ENCODE data around the gene ACSF2.
A peak's percentile ranks its signal among the peaks of the same experiment; 100 is the strongest.
"Not testable (repeated sequence)": the region's sequence is repeated elsewhere in the genome, so short reads cannot be mapped to it uniquely, and the experiment has no call there.

ACSF2 gene

DNA sequence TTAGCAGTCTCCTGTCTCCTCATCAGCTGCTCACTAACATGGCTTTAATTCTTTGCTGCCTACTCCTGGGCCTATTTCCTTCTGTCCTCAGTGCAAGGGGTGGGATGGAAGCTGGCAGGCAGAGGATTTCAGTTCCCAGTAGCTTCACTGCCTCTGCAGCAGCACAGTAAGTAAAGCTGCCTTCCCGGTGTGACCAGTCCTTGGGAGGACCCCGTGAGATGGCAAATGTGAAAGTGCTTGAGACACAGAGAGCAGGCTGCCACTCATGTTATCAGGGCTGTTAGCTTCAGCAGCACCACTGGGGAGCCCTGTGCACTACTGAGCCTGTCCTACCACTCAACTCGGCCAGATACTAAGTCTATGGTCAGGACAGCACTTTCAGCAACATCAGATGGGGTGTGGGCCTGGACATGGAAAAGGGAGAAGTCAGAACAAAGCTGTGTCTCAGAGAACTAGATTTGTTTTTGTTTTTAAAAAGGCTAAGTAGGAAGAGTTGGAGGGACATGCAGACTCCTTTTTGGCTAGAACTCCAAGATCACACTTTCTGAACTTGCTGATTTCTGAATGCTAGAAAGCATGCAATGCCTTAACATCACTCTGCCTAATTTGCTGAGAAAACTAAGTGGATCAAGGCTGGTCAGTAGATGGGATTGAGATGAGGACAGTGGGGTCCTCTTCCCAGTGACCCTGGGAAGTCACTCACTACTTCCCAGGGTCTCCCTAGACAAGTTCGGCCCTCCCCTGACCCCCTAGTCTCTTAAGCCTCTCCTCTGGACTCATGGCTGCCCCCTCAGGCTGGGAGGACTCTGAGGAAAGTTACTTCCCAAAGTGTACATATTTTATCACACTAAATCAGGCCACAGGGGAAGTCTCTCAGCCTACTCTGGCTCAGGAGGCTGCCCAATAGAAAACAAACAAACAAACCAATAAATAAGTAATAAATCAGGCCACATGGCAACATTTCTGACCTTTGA is 1.1 kb downstream of the ACSF2 start:
- WGBS (ENCODE audit: insufficient coverage), result 0% methylated on average over 3 of the region's 4 CpGs
- peak; percentile 31 to 50 (median 38) for DNase-seq
- peaks cover 9 to 40% (median 37%) of the 10 kb centered on the region in 4 experiments for H3K4me1 ChIP-seq (ENCODE audit: control extremely low read depth in 1 of 4, control insufficient read depth in 4 of 4, insufficient read depth in 4 of 4, low read length in 3 of 4)

DNA sequence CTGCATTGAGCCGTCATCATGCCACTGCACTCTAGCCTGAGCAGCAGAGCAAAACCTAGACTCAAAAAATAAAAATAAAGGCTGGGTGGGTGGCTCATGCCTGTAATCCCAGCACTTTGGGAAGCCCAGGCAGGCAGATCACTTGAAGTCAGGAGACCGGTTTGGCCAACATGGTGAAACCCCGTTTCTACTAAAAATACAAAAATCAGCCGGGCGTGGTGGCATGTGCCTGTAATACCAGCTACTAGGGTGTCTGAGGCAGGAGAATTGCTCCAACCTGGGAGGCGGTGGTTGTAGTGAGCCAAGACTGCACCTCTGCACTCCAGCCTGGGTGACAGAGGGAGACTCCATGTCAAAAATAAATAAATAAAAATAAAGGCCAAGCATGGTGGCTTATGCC is 2.1 kb downstream of the ACSF2 start:
- POLR2A ChIA-PET; H3K4me3 ChIP-seq (ENCODE audit: control insufficient read depth in 1 of 7, extremely low read depth in 1 of 7, insufficient read depth in 4 of 7, low read depth in 2 of 7, low read length in 6 of 7): not testable (repeated sequence)
- H3K4me1 ChIP-seq (ENCODE audit: control extremely low read depth in 1 of 4, control insufficient read depth in 4 of 4, insufficient read depth in 4 of 4, low read length in 3 of 4), result peaks cover 9 to 40% (median 37%) of the 10 kb centered on the region in 4 experiments

More for the DNA sequence above, 1.1 kb downstream of the ACSF2 start:
- CTCF ChIA-PET, result interaction anchor here (0.7 to 2.7 kb wide), 7 partner anchors 9 to 52 kb away, joined by 3 to 16 read pairs (median 3); partner anchors contain the start of gene LRRC59
- H3K4me3 ChIP-seq (ENCODE audit: control insufficient read depth in 1 of 7, extremely low read depth in 1 of 7, insufficient read depth in 4 of 7, low read depth in 2 of 7, low read length in 6 of 7), result peak overlapping the region; percentile 44 to 85 (median 79)
- POLR2A ChIA-PET, result interaction anchor here (0.5 to 1.8 kb wide), 3 partner anchors 15 to 86 kb away, joined by 3 to 8 read pairs (median 3); partner anchors contain the start of gene LRRC59
- H3K27ac ChIP-seq (ENCODE audit: insufficient read depth in 1 of 2, low read depth in 1 of 2, low read length in 2 of 2, poor library complexity in 1 of 2, severe bottlenecking in 2 of 2), result peak overlapping the region in 1 of 2 experiments; percentile 80
- peaks cover 0 to 2% (median 0%) of the 10 kb centered on the region in 4 experiments for H3K36me3 ChIP-seq (ENCODE audit: control insufficient read depth in 4 of 4, insufficient read depth in 4 of 4, low read length in 3 of 4)
- no peaks in the 10 kb centered on the region for H3K27me3 ChIP-seq (replicated peaks in 2 of 5; ENCODE audit: control insufficient read depth in 4 of 5, insufficient read depth in 5 of 5, low read length in 4 of 5)
- no peaks in the 10 kb centered on the region for H3K9me3 ChIP-seq (ENCODE audit: control extremely low read depth in 1 of 5, control insufficient read depth in 4 of 5, insufficient read depth in 2 of 5, low read depth in 1 of 5, low read length in 4 of 5)

DNA sequence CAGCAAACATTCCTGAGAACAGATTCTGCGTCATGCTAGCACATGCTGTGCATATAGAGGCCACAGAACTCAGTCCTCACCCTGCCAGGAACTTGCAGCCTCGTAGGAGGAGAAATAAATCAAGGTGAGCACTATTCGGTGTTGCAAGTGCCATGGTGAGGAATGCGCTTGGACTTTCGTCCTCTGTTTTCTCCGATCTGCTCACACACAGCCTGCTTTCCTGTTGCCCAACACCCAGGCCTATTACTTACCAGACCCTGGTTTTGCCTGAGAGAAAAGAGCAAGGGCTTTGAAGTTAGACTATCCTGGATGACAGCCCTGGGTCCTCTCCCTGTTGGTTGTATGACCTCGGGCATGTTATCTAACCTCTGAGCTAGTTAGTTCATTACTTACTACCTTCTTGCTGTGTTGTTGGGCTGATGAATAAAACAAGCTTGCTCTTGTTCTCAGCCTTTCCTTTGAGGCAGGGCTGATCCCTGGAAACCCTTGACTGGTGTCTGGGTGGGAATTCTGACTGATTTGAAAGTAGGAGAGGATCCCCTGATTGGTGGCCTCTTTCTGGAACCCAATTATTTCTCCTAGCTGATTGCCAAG is 2.9 kb downstream of the ACSF2 start:
- Histone ChIP-seq H3K9me3 (ENCODE audit: control extremely low read depth in 1 of 5, control insufficient read depth in 4 of 5, insufficient read depth in 2 of 5, low read depth in 1 of 5, low read length in 4 of 5) (no peaks in the 10 kb centered on the region), H3K4me3 (ENCODE audit: control insufficient read depth in 1 of 7, extremely low read depth in 1 of 7, insufficient read depth in 4 of 7, low read depth in 2 of 7, low read length in 6 of 7) (no peak overlapping the region), H3K4me1 (ENCODE audit: control extremely low read depth in 1 of 4, control insufficient read depth in 4 of 4, insufficient read depth in 4 of 4, low read length in 3 of 4) (peaks cover 9 to 36% (median 33%) of the 10 kb centered on the region in 4 experiments), H3K36me3 (ENCODE audit: control insufficient read depth in 4 of 4, insufficient read depth in 4 of 4, low read length in 3 of 4) (peaks cover 0 to 5% (median 3%) of the 10 kb centered on the region in 4 experiments), H3K27me3 (replicated peaks in 2 of 5; ENCODE audit: control insufficient read depth in 4 of 5, insufficient read depth in 5 of 5, low read length in 4 of 5) (no peaks in the 10 kb centered on the region), H3K27ac (ENCODE audit: insufficient read depth in 1 of 2, low read depth in 1 of 2, low read length in 2 of 2, poor library complexity in 1 of 2, severe bottlenecking in 2 of 2) (no peak overlapping the region)
- CTCF ChIA-PET, result interaction anchor here (0.8 to 1.9 kb wide), 2 partner anchors 32 to 67 kb away, joined by 3 to 7 read pairs; partner anchors contain the start of gene LRRC59
- 90% methylated on average over 3 of the region's 7 CpGs for WGBS (ENCODE audit: insufficient coverage)
- no peak for DNase-seq
- POLR2A ChIA-PET, result no interaction called here

More for the DNA sequence above, 2.1 kb downstream of the ACSF2 start:
- CTCF ChIA-PET; H3K27me3 ChIP-seq (replicated peaks in 2 of 5; ENCODE audit: control insufficient read depth in 4 of 5, insufficient read depth in 5 of 5, low read length in 4 of 5); H3K9me3 ChIP-seq (ENCODE audit: control extremely low read depth in 1 of 5, control insufficient read depth in 4 of 5, insufficient read depth in 2 of 5, low read depth in 1 of 5, low read length in 4 of 5); DNase-seq; H3K36me3 ChIP-seq (ENCODE audit: control insufficient read depth in 4 of 4, insufficient read depth in 4 of 4, low read length in 3 of 4): not testable (repeated sequence)
- WGBS (ENCODE audit: insufficient coverage), result 86% methylated on average over 5 of the region's 6 CpGs
- peak overlapping the region in 1 of 2 experiments; percentile 49 for H3K27ac ChIP-seq (ENCODE audit: insufficient read depth in 1 of 2, low read depth in 1 of 2, low read length in 2 of 2, poor library complexity in 1 of 2, severe bottlenecking in 2 of 2)

DNA sequence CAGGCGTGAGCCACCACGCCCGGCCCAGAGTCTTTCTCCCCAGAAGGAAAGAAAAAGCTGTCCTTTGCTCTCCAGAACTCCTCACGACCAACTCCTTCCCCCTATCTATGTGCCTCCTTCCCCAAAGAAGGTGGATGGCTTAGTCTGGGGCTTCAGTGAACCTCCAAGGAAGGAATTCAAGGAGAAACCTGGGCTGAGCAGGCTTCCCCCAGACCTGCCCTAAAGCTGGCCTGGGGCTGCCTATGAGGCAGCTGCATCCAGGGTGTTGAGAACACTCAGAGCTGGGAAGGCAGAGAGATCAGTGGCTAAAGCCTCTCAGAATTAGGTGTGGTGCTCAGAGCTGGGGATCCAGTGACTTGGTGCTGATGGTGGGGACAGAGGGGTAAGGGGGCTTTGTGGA is 3.8 kb downstream of the ACSF2 start:
- no peak for DNase-seq
- ChIA-PET CTCF (interaction anchor here (0.9 to 1.9 kb wide), 4 partner anchors 12 to 68 kb away, joined by 3 to 7 read pairs (median 3); partner anchors contain the start of gene LRRC59), POLR2A (no interaction called here)
- Histone ChIP-seq H3K36me3 (ENCODE audit: control insufficient read depth in 4 of 4, insufficient read depth in 4 of 4, low read length in 3 of 4) (peaks cover 0 to 6% (median 3%) of the 10 kb centered on the region in 4 experiments), H3K27me3 (replicated peaks in 2 of 5; ENCODE audit: control insufficient read depth in 4 of 5, insufficient read depth in 5 of 5, low read length in 4 of 5) (no peaks in the 10 kb centered on the region), H3K27ac (ENCODE audit: insufficient read depth in 1 of 2, low read depth in 1 of 2, low read length in 2 of 2, poor library complexity in 1 of 2, severe bottlenecking in 2 of 2) (no peak overlapping the region), H3K4me3 (ENCODE audit: control insufficient read depth in 1 of 7, extremely low read depth in 1 of 7, insufficient read depth in 4 of 7, low read depth in 2 of 7, low read length in 6 of 7) (no peak overlapping the region), H3K9me3 (ENCODE audit: control extremely low read depth in 1 of 5, control insufficient read depth in 4 of 5, insufficient read depth in 2 of 5, low read depth in 1 of 5, low read length in 4 of 5) (no peaks in the 10 kb centered on the region), H3K4me1 (ENCODE audit: control extremely low read depth in 1 of 4, control insufficient read depth in 4 of 4, insufficient read depth in 4 of 4, low read length in 3 of 4) (peaks cover 9 to 27% (median 26%) of the 10 kb centered on the region in 4 experiments)
- WGBS (ENCODE audit: insufficient coverage), result 100% methylated on average over 1 of the region's 4 CpGs

DNA sequence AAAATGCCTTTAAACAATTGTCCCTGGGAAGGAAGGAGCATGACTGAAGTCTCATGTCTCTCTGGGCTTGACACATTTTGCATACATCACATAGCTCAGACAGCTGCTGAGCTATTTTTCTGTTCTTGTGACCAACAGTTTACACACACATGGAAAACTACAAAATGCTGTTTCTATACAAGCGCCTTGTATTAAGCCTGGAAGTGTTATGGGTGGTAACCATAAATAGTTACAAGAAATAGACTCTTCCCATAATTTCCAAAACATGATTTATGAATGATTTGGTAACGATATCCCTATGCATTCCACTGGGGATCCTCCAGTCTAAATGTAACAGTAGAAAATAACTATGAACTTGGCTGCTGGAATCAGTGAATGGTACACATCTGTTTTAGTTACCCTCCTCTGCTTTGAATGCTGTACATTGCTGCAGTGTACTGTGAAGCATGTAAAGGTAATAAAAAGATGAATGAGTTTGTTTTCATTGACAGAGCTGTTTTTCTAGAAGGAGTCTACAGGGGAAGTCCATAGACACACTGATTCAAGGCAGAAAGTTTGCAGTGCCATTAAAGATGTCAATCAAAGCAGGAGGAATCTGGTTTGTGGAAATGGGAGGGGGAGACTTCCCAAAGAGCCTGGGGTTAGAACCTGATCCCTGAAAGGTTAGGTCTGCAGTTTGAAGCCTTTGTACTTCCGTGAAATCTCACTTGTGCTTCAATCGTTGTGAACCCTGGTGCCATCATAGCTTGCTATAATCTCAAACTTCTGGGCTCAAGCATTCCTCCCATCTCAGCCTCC is 5.0 kb downstream of the ACSF2 start:
- ChIA-PET POLR2A (no interaction called here), CTCF (interaction anchor here (1.1 to 1.3 kb wide), 2 partner anchors 11 to 14 kb away, joined by 3 to 4 read pairs; no protein-coding TSS in a partner anchor)
- WGBS (ENCODE audit: insufficient coverage), result 100% methylated on average over 2 of the region's 4 CpGs
- H3K9me3 ChIP-seq (ENCODE audit: control extremely low read depth in 1 of 5, control insufficient read depth in 4 of 5, insufficient read depth in 2 of 5, low read depth in 1 of 5, low read length in 4 of 5), result no peaks in the 10 kb centered on the region
- no peak overlapping the region for H3K27ac ChIP-seq (ENCODE audit: insufficient read depth in 1 of 2, low read depth in 1 of 2, low read length in 2 of 2, poor library complexity in 1 of 2, severe bottlenecking in 2 of 2)
- peaks cover 9 to 17% (median 16%) of the 10 kb centered on the region in 4 experiments for H3K4me1 ChIP-seq (ENCODE audit: control extremely low read depth in 1 of 4, control insufficient read depth in 4 of 4, insufficient read depth in 4 of 4, low read length in 3 of 4)
- H3K4me3 ChIP-seq (ENCODE audit: control insufficient read depth in 1 of 7, extremely low read depth in 1 of 7, insufficient read depth in 4 of 7, low read depth in 2 of 7, low read length in 6 of 7), result no peak overlapping the region
- H3K27me3 ChIP-seq (replicated peaks in 2 of 5; ENCODE audit: control insufficient read depth in 4 of 5, insufficient read depth in 5 of 5, low read length in 4 of 5), result no peaks in the 10 kb centered on the region
- no peak for DNase-seq
- H3K36me3 ChIP-seq (ENCODE audit: control insufficient read depth in 4 of 4, insufficient read depth in 4 of 4, low read length in 3 of 4), result peaks cover 0 to 8% (median 3%) of the 10 kb centered on the region in 4 experiments

DNA sequence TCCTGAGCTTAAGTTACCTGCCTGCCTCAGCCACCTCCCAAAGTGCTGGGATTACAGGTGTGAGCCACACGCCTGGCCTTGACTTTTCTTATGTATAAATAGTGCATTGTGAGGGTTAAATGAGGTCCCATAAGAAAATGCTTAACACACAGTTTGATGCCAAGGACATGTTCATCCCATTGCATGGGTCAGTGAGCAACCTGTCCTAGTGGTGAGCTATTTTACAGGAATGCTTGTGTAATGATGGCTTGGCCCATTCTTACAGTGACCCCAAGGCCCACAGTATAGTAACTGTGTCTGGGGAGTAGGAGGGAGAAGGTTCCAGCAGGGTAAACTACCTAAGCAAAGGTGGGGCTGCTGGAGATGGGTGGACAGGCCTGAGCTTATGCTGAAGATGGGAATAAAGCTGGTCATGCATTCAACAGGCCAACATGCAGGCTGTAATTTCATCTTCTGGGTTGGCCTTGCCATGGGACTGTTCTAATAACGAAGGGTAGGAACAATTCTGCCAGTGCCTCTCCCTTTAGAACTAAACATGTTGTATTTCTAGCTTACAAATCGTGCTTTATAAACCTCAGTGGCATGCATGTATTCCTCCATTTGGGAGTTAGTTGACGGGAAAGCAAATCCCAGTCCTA is 6.2 kb downstream of the ACSF2 start:
- POLR2A ChIA-PET, result no interaction called here

More for the DNA sequence above, 6.2 kb downstream of the ACSF2 start:
- WGBS (ENCODE audit: insufficient coverage), result 100% methylated on average over 2 of the region's 4 CpGs
- Histone ChIP-seq H3K27ac (ENCODE audit: insufficient read depth in 1 of 2, low read depth in 1 of 2, low read length in 2 of 2, poor library complexity in 1 of 2, severe bottlenecking in 2 of 2) (no peak overlapping the region), H3K9me3 (ENCODE audit: control extremely low read depth in 1 of 5, control insufficient read depth in 4 of 5, insufficient read depth in 2 of 5, low read depth in 1 of 5, low read length in 4 of 5) (no peaks in the 10 kb centered on the region), H3K4me3 (ENCODE audit: control insufficient read depth in 1 of 7, extremely low read depth in 1 of 7, insufficient read depth in 4 of 7, low read depth in 2 of 7, low read length in 6 of 7) (no peak overlapping the region), H3K36me3 (ENCODE audit: control insufficient read depth in 4 of 4, insufficient read depth in 4 of 4, low read length in 3 of 4) (peaks cover 0 to 10% (median 6%) of the 10 kb centered on the region in 4 experiments), H3K4me1 (ENCODE audit: control extremely low read depth in 1 of 4, control insufficient read depth in 4 of 4, insufficient read depth in 4 of 4, low read length in 3 of 4) (peaks cover 4 to 8% (median 8%) of the 10 kb centered on the region in 4 experiments), H3K27me3 (replicated peaks in 2 of 5; ENCODE audit: control insufficient read depth in 4 of 5, insufficient read depth in 5 of 5, low read length in 4 of 5) (no peaks in the 10 kb centered on the region)
- DNase-seq, result no peak
- CTCF ChIA-PET, result interaction anchor here (0.8 to 1.3 kb wide), 2 partner anchors 15 to 44 kb away, joined by 3 read pairs; no protein-coding TSS in a partner anchor

Data from common myeloid progenitor, CD34-positive (primary cell).